Right renal cortex interstitium (tissue), 3 donors: ENCODE results near the gene ZBTB32. TPM values are rescaled to one million over a fixed set of nuclear protein-coding genes. Genes with fewer than 3 reads are reported as not detected.

Experiments
- DNase-seq, 3 donors: peaks; one replicate each; pipeline ENCODE4 v3.0.0-alpha.2; 2013; ENCODE audit warnings: low read depth in 3 of 3, low spot score in 2 of 3
- polyA plus RNA-seq, 3 donors: library from polyadenylated mRNA; unstranded; fragments of 120-200 nt; gene quantifications; one replicate each; pipeline ENCODE4 v1.2.1, GENCODE V29; 2013; ENCODE audit not compliant: insufficient read length in 3 of 3

The ZBTB32 gene
- polyA plus RNA-seq, 3 donors, result 0.25 to 0.37 TPM; not detected in 1

GRCh38 chr19:35733180-35734125, 29.1 kb downstream of the ZBTB32 start:
- DNase-seq, result no peak

GRCh38 chr19:35734273-35734672, 29.9 kb downstream of the ZBTB32 start:
- no peak for DNase-seq

GRCh38 chr19:35734889-35735288, 30.5 kb downstream of the ZBTB32 start:
- DNase-seq, result no peak

- no peak for DNase-seq
Measured at GRCh38 chr19:35736913-35737886, 32.8 kb downstream of the ZBTB32 start.

DNA sequence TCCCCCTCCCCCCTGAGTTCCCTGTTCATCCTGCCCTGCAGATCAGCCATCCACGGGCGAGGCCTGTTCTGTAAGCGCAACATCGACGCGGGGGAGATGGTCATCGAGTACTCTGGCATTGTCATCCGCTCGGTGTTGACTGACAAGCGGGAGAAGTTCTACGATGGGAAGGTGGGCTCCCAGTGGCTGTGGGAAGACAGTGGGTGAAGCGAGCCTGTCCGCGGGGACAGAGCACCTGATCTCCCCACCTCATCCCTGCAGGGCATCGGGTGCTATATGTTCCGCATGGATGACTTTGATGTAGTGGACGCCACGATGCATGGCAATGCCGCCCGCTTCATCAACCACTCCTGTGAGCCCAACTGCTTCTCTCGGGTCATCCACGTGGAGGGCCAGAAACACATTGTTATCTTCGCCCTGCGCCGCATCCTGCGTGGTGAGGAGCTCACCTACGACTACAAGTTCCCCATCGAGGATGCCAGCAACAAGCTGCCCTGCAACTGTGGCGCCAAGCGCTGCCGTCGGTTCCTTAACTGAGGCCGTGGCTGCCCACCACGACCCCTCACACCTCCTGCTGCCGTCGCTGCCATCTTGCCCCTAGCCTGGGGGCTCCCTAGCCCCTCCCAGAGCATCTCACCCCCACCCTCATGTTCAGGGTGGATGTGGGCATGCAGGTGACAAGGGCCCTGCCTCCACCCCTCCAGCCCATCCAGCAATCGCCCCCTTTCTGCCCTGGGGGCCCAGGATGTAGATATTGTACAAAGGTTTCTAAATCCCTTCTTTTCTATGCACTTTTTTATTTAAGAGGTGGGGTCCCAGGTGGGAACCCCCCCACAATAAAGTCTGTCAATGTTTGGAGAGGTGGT, 33.9 kb downstream of the ZBTB32 start:
- DNase-seq, result no peak

- DNase-seq, result no peak
Measured at GRCh38 chr19:35738887-35739229, 34.5 kb downstream of the ZBTB32 start.

DNA sequence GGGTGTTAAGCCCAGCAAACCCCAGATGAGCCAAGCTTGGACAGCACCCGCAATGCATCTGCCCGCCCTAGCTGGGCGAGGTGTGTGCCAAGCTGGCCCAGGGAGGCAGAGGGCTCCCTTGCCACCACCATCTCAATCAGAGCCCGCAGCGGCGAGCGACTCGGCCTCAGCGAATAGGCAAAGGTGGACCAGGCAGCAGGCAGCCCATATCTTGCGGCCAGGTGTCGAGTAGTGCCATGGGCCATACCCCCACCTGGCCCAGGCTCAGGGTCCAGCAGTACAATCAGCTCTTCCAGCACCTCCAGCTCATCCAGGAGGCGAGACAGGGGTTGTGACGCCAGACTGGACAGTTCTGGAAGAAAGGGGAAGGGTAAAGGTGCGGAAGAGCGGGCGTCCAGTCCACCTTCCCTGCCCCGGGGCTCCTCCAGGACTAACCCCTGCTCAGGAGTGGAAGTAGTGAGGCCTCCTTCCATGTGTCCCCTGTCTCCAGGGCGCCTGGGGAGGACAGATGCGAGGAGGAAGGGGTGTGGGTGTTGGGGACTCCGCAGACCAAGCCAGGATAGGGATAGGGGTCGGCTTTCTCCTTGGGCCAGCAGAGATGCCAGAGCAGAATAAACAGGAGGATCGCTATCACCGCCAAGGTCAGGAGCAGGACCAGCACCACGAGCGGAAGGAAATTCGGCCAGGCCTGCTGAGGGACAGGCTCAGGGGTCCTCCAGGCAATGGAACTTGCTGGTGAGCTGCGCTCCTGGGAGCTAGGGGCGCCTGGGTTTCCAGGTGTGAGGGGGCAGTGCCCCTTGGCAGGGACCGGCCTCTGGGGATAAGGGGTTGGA, 35.1 kb downstream of the ZBTB32 start:
- DNase-seq, result no peak

GRCh38 chr19:35740108-35740422, 35.7 kb downstream of the ZBTB32 start:
- DNase-seq, result no peak

GRCh38 chr19:35740423-35741202, 36.3 kb downstream of the ZBTB32 start:
- DNase-seq, result peak; percentile 90 to 97 (median 97)

GRCh38 chr19:35741203-35741515, 36.8 kb downstream of the ZBTB32 start:
- no peak for DNase-seq

DNA sequence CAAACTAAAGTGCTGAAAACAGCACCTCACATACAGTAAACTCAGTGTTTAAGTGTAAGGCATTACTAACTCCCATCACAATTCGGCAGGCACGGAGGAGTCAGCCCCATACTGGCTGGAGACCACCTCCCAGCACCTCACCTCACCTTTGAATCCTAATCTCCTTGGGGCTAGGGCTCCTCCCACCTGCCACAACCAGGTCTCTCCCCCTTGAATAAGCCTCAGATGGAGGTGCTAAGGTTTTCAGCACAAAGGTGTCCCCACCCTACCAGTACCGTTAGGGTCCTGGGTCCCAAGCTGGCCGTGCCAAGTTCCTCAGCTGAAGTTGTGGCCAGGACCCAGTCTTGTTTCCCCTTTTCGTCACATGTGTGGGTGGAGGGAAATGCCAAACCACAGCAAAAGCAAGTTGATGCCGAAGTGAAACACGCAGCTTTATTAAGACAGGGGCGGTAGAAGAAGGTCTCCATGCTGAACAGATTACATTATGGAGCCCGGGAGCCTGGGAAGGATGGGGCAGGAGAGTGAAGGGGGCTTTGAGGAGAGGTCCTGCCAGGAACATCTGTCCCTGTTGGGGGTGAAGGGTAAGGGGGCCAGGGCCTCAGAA, 37.9 kb downstream of the ZBTB32 start, which contains the start of gene IGFLR1:
TSS of gene IGFLR1 (minus strand) at position 332 of the 604 bp plus-strand sequence. CDS start 1,272 bp downstream, outside the sequence.
- no peak for DNase-seq

DNA sequence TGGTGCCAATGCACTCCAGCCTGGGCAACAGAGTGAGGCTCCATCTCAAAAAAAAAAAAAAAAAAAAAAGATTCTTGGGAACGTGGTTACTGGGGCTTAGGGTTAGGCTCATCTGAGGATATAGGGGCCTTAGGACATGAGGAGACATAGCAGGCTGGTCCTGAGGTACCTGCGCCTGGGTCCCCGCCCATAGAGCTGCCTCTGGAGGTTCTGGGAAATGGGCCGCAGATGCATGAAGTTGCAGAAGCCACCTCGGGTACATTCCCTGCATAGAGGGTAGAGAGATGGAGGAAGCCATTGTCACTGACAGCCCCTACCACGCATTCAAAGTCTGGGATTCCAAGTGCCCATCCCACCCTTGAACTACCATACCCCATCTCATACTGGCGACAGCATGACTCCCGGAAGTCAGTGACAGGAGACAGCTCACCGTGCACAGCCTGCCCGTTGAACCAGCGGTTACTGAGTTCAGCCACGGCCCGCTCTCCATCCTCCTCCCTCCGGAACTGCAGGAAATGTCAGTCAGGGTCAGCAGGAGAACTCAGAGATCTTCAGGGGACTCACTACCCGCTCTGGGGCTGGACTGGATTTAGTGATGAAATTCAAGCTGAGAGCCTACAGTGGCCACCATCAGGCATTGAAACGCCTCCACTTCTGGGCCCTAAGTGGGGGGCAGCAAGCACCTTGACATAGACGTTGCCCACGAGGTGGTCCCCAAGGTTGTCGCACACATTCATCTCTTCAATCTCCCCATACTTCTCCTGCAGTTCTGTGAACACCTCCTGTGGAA, 39.5 kb downstream of the ZBTB32 start:
- DNase-seq, result no peak

- peak; percentile 88 to 95 (median 88) for DNase-seq
Measured at GRCh38 chr19:35744430-35745327, 40.3 kb downstream of the ZBTB32 start.

DNA sequence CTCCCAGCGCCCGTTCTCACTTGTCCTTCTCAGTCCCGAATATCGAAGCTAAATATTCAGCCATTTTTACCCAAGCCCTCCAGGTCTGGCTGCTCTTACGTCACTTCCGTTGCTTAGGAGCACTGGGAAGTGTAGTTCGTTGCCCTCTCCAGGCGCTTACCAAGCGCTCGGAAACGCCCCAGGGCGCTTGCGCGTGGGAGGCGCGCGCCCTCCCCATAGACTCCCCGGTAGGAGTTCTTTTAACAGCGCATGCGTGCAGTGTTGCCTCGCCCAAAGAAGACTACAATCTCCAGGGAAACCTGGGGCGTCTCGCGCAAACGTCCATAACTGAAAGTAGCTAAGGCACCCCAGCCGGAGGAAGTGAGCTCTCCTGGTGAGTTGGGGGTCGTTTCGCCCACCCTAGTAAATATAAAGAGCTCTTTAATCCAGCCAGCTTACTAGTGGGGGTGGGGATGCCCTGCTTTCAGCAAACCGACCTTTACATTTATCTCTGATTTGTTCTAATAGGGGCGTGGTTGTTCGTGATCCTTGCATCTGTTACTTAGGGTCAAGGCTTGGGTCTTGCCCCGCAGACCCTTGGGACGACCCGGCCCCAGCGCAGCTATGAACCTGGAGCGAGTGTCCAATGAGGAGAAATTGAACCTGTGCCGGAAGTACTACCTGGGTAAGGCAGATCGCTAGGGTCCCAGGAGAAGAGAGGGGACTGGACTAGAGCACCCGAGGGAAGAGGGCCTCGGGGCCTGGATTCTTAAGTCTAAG, 41.1 kb downstream of the ZBTB32 start, which contains the start of the genes PSENEN and U2AF1L4:
TSS of gene PSENEN (plus strand) at position 324 of the 759 bp plus-strand sequence. CDS start at position 604, 280 bp downstream.
TSS of gene U2AF1L4 (minus strand) at position 91 of the 759 bp plus-strand sequence. CDS start at position 64, 27 bp downstream.
- DNase-seq, result peak; percentile 98 to 99 (median 99)

DNA sequence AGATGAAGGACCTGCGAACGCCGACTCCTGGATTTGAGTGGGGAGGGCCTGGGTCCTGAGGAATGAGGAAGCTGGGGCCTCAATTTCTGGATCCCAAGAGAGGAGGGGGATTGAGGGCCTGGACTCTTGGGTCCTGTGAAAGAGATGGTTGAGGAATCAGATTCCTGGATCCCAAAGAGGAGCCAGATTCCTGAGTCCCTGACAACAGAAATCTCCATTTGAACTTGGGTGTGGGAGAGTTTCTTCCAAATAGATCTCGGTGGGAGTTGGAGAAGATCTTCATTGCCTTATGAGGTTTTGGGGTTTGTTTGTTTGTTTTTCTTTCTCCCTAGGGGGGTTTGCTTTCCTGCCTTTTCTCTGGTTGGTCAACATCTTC, 41.7 kb downstream of the ZBTB32 start:
- no peak for DNase-seq

- DNase-seq, result no peak
Measured at GRCh38 chr19:35746531-35746930, 42.2 kb downstream of the ZBTB32 start.
